Measurements from ENCODE around the gene LRRC23. TPM values are rescaled to one million over a fixed set of nuclear protein-coding genes. Genes with fewer than 3 reads are reported as not detected.

The LRRC23 gene
- total and polyA plus RNA-seq, 2 of the 13 experiments (the other 11 are each of a cell fraction or from before 2014, with no cell fraction given): 6.0 to 7.8 TPM

DNA sequence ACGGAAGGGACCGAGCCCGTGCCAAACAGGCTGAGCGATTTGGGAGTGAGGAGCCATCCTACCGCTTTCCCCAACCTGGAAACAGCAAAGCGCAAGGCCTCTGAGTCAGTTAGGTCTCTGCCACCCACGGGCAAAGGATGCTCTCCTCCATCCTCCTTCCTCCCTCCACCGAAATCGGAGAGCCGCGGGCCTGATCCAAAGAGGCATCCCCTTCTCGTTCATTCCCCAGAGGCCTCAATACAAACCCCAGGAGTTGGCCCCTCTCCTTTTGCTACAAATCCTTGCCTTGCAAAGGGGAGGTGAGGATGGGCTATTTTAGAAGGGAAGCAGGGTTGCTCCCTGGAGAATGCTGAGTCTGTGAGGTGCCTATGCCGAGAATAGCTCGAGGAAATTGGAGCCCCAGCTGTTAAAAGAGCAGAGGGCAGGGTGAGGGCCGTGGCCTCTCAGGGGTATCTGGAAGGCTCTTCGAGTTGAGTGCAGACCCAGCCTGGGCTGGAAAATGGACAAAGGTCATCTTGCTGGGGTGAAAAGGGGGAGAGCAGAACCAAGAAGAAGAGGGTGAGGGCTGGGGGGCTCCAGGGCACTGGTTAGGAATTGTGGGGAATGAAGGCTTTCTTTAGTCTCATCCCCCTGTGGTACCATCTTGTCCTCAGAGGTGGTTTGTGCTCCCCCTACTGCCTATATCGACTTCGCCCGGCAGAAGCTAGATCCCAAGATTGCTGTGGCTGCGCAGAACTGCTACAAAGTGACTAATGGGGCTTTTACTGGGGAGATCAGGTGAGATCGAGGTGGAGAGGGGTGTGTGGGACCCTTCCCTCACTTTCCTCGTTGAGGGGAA, 36.2 kb upstream of the LRRC23 start (continued):
- TF ChIP-seq HNRNPL (IDR thresholded peaks at IDR 0.05; ENCODE audit: low read depth, low read length): no peak
- TF ChIP-seq, protein P1, sequence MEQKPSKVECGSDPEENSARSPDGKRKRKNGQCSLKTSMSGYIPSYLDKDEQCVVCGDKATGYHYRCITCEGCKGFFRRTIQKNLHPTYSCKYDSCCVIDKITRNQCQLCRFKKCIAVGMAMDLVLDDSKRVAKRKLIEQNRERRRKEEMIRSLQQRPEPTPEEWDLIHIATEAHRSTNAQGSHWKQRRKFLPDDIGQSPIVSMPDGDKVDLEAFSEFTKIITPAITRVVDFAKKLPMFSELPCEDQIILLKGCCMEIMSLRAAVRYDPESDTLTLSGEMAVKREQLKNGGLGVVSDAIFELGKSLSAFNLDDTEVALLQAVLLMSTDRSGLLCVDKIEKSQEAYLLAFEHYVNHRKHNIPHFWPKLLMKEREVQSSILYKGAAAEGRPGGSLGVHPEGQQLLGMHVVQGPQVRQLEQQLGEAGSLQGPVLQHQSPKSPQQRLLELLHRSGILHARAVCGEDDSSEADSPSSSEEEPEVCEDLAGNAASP (CRISPR knock-in tag; IDR thresholded peaks at IDR 0.05; ENCODE audit: borderline replicate concordance): no peak
- no peak for TF ChIP-seq PCBP2 (optimal IDR thresholded peaks at IDR 0.05; ENCODE audit: low read depth, low read length, poor library complexity, severe bottlenecking)
- TF ChIP-seq FOXK1 (CRISPR knock-in tag; IDR thresholded peaks at IDR 0.05; ENCODE audit: borderline replicate concordance, low read depth): no peak
- peak; percentile 79 for TF ChIP-seq AKAP8 (CRISPR knock-in tag; IDR thresholded peaks at IDR 0.05)
- no peak for TF ChIP-seq SMAD3 (CRISPR knock-in tag; IDR thresholded peaks at IDR 0.05)
- no peak for TF ChIP-seq MXD4 (CRISPR knock-in tag; IDR thresholded peaks at IDR 0.05)
- peak in 1 of 2 experiments; percentile 9; a peak in 1 of 4 replicates for TF ChIP-seq POLR2A (IDR thresholded peaks at IDR 0.05; ENCODE audit: insufficient read depth in 1 of 2, low read depth in 2 of 2, low read length in 2 of 2)

DNA sequence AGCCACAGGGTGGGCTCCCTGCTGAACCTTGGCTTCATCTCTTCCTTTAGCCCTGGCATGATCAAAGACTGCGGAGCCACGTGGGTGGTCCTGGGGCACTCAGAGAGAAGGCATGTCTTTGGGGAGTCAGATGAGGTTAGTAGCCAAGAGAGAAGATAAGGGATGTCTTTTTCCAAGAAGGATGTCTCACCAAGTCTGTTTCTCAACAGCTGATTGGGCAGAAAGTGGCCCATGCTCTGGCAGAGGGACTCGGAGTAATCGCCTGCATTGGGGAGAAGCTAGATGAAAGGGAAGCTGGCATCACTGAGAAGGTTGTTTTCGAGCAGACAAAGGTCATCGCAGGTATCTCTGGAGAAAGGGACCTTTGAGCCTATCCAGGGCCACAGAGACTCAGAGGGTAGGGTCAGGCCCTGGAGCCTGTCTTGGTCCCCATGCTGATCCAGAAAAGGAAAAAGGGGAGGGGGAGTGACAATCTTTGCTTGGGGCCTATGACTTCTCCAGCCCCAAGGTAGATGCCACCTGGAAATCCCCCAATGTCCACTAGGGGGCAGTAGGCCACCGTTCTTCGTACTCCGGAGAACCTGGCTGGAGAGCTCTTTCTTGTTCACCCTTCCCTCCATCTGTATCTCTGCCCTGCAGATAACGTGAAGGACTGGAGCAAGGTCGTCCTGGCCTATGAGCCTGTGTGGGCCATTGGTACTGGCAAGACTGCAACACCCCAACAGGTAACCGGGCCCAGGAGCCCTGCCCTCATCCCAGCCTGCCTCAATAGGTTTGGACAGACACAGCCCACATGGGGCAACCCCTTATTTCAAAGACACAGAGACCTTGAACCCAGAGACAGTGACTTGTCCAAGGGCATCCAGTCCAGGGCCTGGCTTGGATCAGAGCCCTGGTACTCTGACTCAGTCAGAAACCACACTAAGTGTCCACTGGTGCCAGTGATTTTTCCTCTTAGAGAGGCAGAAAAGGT, 35.3 kb upstream of the LRRC23 start:
- peaks cover 29% of the 10 kb centered on the region for H3K79me2 ChIP-seq (ENCODE audit: insufficient read depth, low read length)
- no peaks in the 10 kb centered on the region for H3K9me3 ChIP-seq (ENCODE audit: low read length)
- peak overlapping the region; percentile 88 to 96 (median 92) for H3K4me3 ChIP-seq (replicated peaks in 1 of 3; ENCODE audit: insufficient read depth in 1 of 3, low read depth in 2 of 3, low read length in 3 of 3)
- peak overlapping the region; percentile 87 for H3K27ac ChIP-seq (ENCODE audit: extremely low read length, insufficient read depth, low read length)
- ATAC-seq (peak; percentile 3; the same call in 2 of the 3 replicates), DNase-seq (ENCODE audit: low spot score) (peak; percentile 77), FAIRE-seq (peak; percentile 85)
- CTCF ChIA-PET (ENCODE audit: low intra/inter-chr PET ratio, low total read pairs): interaction anchor here (0.7 to 1.4 kb wide), 7 partner anchors 22 to 96 kb away, joined by 3 to 14 read pairs (median 4); no protein-coding TSS in a partner anchor
- H3K9ac ChIP-seq (ENCODE audit: insufficient read depth, low read depth, low read length): peak overlapping the region; percentile 95
- WGBS (ENCODE audit: low lambda C conversion rate): 39% methylated on average over 12 of the region's 12 CpGs
- in situ Hi-C loops (cut with HindIII; ENCODE audit: extremely low pct_ligation_motif_present, low pct_unique_long_range_greater_than_20kb): no loop called here
- POLR2A ChIA-PET: interaction anchor here (0.8 to 6.0 kb wide), 19 partner anchors 11 to 335 kb away, joined by 3 to 132 read pairs (median 6); partner anchors contain the start of genes C12orf57, CDCA3, ENO2 and GAPDH
- H2AFZ ChIP-seq (ENCODE audit: low read length): no peak overlapping the region
- intact Hi-C loops (cut with micrococcal nuclease; ENCODE audit: unreplicated experiment): loop anchor here (1.0 to 2.0 kb wide), 2 partner anchors 17 to 22 kb away; partner anchors contain the start of gene USP5
- no TSS peak for BruUV-seq (replicated peaks)
- peak overlapping the region; percentile 93 for H3K4me2 ChIP-seq (ENCODE audit: low read depth, low read length)
- peaks cover 44% of the 10 kb centered on the region for H4K20me1 ChIP-seq (ENCODE audit: insufficient read depth, low read length)
- peaks cover 52% of the 10 kb centered on the region for H3K4me1 ChIP-seq (ENCODE audit: insufficient read depth, low read length)
- H3K27me3 ChIP-seq (ENCODE audit: control insufficient read depth in 1 of 2, insufficient read depth in 2 of 2, low read length in 2 of 2): no peaks in the 10 kb centered on the region; a peak in 1 of 5 replicates
- H3K36me3 ChIP-seq (replicated peaks in 1 of 2; ENCODE audit: control insufficient read depth in 1 of 2, insufficient read depth in 2 of 2, low read length in 2 of 2): peaks cover 9 to 24% of the 10 kb centered on the region in 2 experiments
- TF ChIP-seq ZBTB7A (CRISPR knock-in tag; IDR thresholded peaks at IDR 0.05) (0 out of 2 replicates have a peak, but pooled peaks have one; percentile 25), U2AF2 (IDR thresholded peaks at IDR 0.05; ENCODE audit: low read depth, low read length) (no peak), MXI1 (IDR thresholded peaks at IDR 0.05; ENCODE audit: borderline replicate concordance, low read depth, low read length) (peak; percentile 45; the same call in 1 of the 3 replicates), KDM2A (CRISPR knock-in tag; IDR thresholded peaks at IDR 0.05; ENCODE audit: borderline replicate concordance, low read depth) (peak; percentile 22; the same call in 1 of the 2 replicates), ZBTB26 (CRISPR knock-in tag; IDR thresholded peaks at IDR 0.05; ENCODE audit: borderline replicate concordance) (0 out of 2 replicates have a peak, but pooled peaks have one; percentile 45), ZNF891 (CRISPR knock-in tag; IDR thresholded peaks at IDR 0.05) (0 out of 2 replicates have a peak, but pooled peaks have one; percentile 58), ZNF326 (CRISPR knock-in tag; IDR thresholded peaks at IDR 0.05; ENCODE audit: borderline replicate concordance) (0 out of 2 replicates have a peak, but pooled peaks have one; percentile 41), ZNF788 (CRISPR knock-in tag; IDR thresholded peaks at IDR 0.05; ENCODE audit: borderline replicate concordance) (0 out of 2 replicates have a peak, but pooled peaks have one; percentile 35)
